Stimulated activated CD8-positive, alpha-beta memory T cell treated with anti-CD3 and anti-CD28 coated beads, Interleukin-7, amount 100 ng/mL, for 48 hours (primary cell): ENCODE data around the gene PP2D1.
A peak's percentile ranks its signal among the peaks of the same experiment; 100 is the strongest.
"Not testable (repeated sequence)": the region's sequence is repeated elsewhere in the genome, so short reads cannot be mapped to it uniquely, and the experiment has no call there.

Source experiments
- DNase-seq, 2 donors: peaks; one replicate each; pipeline ENCODE4 v3.0.0-alpha.2; 2020; ENCODE audit warnings: low read depth in 1 of 2; ENCODE audit errors: extremely low read depth in 1 of 2

The PP2D1 gene

DNA sequence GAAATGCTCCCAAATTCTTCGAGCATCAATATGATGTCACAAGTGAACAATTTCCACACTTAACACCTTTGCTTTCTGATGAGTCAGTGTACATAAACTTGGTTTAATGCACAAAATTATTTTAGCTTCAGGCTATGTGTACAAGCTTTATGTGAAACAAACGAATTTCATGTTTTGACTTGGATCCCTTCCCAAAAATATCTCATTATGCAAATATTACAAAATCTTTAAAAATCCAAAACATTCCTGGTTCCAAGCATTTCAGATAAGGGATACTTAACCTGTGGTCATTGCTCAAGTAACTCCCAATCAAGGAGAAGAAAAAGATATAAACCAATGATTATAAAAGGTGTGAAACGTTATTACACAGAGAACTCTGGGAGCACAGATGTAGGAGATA lies 40.0 kb downstream of the PP2D1 start:
- DNase-seq = no peak

DNA sequence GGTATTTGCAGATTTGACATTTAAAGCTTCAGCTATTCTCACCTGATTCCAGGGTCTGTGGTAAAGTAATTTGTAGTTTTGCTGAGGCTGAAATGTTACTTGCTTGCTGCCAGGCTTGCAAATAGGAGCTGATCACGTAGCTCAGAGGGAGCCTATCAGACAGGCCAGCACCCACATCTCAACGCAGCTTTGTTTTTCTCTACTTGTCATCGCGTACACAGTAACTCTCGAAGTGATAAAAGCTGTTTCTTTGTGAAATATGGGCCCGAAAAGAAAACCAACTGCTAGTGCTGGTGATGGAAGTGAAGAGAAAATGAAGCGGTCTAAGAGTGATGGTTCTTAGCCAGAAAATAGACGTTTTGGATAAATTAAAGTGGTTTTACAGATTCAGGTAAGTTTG lies 41.7 kb downstream of the PP2D1 start:
- DNase-seq = no peak

DNA sequence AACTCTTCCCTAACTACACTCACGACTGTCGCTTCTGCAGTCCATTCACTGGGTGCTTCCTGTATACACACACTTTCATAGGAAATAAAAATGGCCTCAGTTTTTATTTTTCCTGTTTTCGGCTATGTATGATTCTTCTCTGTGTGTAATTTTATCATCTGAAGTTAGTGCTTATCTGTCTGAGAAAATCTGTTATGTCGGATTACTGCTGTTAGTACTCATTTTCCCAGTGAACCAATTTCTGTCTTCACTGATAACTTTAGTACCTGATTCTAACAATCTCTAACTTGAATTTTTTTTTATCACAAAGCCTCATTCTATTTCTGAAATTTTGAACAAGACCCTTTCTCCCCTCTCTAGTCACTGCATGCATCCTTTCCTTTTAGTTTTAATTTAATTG lies 44.3 kb downstream of the PP2D1 start:
- DNase-seq = no peak

DNA sequence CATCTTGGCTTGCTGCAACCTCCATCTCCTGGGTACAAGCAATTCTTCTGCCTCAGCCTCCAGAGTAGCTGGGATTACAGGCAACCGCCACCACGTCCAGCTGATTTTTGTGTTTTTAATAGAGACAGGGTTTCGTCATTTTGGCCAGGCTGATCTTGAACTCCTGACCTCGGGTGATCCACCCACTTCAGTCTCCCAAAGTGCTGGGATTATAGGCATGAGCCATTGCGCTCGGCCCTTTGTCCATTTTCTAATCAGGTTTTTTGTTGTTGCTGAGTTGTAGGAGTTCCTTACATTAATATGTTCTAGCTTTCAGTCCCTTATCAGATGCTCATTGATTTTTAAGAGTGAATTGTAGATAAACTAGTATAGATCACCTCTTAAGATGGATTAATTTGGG lies 44.9 kb downstream of the PP2D1 start:
- no peak for DNase-seq

DNA sequence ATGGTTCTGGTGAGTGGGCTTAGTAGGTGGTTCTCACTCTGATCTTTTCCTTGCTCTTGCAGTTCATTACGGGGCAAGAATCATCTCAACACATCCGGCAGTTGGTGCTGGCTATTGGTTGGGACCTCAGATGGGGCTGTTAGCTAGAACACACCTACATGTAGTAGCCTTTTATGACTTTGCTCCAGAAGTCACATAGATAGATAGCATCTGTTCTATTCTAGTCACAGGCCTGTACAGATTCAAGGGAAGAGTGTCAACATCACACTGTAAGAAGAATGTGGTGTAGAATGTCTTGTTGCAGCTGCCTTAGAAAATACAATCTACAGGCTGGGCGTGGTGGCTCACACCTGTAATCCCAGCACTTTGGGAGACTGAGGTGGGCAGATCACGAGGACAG lies 50.1 kb downstream of the PP2D1 start:
- DNase-seq = no peak

DNA sequence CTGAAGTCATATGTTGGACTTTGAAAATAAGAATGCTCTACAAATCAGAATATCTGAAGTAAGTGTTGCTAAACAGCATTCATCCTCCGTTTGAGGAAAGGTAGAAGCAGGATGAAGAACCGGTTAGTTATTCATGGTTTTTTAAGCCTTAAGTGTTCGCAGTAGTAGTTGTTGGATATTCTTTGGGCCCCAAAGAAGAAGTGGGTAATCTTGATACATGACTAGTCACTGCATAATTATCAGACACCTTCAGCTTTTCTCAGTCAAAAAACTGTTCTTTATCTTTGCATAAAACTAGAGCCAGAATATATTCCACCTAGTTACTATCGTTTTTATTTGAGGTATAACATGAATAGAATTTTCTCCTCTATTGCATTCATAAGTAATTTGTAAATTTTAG lies 51.4 kb downstream of the PP2D1 start:
- no peak for DNase-seq

DNA sequence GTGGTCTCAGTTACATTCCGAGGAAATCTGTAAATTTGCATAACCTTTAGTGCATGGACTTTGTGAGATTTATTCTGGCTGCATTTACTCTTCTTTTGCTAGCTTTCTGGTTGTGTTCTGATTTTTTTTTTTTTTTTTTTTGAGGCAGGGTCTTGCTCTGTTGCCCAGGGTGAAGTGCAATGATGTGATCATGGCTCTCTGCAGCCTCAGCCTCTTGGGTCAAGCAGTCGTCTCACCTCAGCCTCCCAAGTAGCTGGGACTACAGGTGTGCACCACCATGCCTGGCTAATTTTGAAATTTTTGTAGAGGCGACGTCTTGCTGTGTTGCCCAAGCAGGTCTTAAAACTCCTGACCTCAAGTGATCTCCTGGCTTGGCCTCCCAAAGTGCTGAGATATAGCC lies 52.6 kb downstream of the PP2D1 start:
- no peak for DNase-seq

DNA sequence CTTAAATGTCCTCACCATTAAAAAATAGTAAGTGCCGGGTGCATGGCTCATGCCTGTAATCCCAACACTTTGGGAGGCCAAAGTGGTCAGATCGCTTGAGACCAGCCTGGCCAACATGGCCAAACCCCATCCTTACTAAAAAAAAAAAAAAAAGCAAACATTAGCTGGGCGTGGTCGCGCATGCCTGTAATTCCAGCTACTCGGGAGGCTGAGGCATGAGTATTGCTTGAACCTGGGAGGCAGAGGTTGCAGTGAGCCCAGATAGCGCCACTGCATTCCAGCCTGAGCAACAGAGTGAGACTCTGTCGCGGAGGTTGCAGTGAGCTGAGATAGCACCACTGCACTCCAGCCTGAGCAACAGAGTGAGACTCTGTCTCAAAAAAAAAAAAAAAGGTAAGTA lies 54.7 kb downstream of the PP2D1 start:
- not testable (repeated sequence) for DNase-seq

DNA sequence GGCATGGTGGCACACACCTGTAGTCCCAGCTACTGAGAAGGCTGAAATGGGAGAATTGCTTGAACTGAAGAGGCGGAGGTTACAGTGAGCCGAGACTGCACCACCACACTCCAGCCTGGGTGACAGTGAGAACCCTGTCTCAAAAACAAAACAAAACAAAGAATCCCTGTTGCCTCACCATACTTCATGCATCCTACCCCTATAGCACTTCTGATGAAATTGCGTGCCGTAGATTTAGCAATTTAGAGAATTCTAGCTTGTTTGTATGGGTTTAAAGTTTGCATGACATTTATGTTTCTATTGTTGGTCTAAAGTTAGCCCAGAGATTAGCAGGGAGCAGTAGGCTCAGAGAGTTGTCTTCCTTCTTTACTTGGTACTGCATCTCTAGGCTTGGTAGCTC lies 57.4 kb downstream of the PP2D1 start:
- no peak for DNase-seq

DNA sequence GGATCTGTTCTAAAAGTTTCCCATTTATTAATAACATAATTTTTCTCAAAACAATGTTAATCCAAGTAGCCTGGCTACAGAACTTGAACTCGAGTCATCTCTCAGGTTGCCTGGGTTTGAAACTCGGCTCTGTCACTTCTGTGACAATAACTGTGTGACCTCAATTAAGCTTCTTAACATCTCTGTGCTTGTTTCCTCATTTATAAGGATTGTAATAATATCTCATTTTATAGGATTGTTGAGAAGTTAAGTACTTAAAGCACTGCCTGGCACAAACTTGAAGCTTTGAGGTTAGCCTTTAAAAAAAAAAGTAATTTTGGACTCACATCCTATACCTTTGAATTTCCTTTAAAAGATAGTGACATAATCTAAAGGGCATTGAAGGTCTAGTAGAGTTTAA lies 61.7 kb downstream of the PP2D1 start:
- no peak for DNase-seq

DNA sequence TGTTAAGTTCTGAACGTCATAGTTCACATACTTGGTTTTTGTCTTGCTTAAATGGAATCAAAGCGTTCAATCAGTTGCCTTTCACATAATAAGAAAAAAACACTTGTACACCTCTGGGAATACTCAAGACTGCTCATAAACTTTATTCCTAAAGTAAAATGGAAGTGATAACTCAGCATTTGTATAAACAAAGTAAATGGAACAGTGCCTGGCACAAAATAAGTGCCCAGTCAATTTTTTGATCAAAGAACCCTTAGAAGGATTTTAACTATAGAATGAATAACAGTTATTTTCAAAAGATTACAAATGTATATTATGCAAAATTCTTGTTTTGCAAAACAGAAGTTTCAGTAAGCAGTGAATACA lies 63.9 kb downstream of the PP2D1 start:
- DNase-seq = no peak

DNA sequence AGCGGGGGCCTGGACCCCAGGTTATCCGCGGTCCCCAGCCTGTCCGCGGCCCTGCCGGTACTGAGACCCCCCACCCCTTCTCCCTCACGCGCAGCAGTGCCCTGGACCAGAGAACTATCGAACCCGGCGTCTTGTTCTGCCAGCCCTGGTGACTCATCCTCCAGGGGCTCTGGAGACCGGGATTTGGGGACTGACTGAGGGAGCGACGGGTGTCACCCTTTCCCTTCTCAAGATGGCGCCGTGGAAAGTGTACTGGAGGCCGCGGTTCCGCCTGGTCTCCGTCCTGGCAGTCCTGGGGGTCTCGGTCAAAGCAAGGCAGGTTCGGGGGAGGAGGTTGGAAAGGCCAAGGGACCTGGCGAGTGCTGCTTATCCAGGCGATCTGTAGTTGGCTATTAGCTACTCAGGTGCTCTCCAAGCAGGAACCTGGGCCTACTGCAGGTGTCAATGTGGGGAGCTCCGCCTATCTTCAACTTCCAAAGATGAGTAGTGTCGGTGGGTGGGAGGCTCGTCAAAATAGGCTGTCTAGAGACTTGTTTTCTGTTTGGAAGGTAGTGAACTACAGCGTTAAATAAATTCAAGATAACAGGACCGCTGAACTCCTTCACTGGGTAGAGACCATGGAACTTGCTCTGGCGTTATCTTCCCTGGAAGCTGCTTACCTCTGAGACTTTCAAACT lies 64.4 kb downstream of the PP2D1 start:
- peak in 1 of 2 donors; percentile 33 for DNase-seq

DNA sequence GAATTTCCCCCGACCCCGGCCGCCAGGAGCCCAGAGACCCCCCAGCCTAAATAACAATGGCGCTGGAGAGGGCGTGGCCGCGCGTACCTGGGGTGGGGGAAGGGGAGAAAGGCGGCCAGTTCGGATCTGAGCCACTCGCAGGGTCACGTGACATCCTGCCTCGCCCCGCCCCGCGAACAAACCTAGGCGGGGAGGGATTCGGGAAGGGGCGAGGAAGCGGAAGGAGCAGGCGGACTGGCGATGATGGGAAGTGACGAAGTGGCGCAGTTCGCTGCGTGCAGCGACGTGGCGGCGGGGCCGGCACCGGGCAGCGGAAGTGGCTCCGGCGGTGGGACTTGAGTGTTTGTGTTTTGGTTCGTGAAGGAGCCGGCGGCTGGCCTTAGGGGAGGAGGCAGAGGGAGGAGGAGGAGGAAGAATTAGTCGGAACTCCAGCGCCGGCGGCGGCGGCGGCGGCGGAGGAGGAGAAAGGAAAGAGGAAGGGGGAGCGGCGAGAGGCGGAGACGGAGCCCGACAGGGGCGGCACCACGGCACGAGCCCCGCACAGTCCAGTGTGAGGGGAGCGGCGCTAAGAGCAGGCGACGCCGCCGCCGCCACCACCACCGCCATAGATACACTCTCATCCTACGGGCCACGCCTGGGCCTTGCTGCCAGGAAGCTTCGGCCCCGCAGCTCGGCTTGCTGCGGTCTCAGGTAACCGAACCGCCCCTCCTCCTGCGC lies 65.1 kb downstream of the PP2D1 start, which contains the start of gene RAB5A:
TSS of gene RAB5A (plus strand) at position 266 of the 717 bp plus-strand sequence. CDS start 3,802 bp downstream, outside the sequence.
- peak; percentile 96 for DNase-seq

DNA sequence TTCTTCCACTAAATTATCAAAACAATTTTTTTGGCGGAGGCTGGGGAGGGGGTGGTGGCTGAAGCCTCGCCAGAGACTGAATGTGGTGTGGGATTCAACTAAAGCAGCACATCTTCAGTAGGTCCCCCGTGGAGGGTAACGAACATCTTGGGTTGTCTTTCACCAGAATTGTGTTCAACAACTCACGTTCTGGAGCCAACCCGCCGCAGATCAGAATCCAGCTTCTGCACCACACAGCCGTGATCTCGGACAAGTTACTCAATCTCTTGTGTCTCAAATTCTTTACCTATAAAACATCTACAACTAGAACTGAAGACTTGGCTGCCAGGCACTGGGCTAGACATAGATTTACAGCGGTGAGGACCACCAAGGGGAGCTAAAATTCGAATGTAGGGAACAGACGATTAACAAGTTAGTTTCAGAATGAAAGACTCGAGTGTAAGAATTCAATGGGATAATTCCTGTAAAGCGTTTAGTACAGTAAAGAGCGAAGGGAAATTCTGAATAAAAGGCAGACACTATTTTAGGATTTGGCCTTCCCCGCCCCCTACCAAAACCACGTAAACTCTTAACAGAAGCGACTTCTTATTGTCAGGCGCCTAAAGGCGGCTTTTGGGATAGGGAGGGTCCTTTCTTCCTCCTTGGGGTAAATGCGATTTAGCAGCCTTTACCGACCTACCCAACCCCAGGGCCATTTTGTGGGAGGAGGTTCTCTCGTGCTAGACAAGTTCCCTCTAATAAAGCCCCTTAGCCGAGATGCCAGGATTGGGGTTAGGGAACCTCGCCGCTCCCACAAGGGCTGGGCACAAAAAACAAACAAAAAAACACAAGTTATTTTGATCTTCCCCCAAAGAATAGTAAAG lies 65.9 kb downstream of the PP2D1 start:
- DNase-seq = no peak

DNA sequence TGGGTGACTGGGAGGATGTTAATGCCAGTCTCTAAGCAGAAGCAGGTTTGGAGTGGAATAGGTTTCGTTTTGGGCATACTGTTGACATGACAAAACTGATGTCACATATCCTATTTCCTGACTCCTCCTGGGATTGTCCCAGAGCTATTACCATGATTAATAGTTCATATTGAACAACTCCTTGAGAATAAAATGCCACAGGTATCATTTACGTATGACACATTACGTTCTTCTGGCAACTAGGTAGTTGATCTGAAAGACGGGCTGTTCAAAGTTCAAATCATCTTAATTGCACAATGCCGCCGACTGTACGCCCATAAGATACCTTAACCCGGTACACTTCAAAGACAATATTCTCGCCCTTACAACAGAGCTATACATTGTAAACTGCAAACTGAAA lies 66.5 kb downstream of the PP2D1 start:
- no peak for DNase-seq

DNA sequence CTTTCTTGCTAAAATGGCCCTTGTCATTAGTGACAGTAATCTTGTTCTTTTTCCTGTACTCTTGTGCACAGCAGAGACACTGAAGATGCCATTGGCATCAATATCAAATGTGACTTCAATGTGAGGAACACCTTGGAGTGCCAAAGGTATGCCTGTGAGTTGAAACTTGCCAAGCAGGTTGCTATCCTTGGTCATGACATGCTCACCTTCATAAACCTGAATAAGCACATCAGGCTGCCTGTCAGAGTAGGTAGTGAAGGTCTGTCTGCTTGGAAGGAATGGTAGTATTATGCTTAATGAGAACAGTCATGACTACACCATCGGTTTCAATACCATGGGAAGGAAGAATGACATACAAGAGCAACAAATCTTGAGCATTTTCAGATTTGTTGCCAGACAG lies 71.4 kb downstream of the PP2D1 start:
- DNase-seq = no peak

DNA sequence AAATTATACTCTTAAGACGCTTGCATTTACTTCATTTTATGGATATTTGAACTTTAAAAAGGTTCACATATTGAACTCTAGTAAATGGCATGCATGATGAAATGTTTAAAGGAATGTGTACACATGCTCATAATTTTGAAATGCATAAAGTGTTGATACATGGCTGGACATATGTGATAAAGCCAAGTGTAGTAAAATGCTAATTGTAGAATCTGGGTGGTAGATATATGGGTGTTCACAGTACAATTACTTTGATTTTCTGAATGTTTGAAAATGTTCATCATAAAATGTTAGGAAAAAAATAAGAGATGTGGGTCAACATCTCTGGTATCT lies 73.8 kb downstream of the PP2D1 start:
- DNase-seq = no peak

DNA sequence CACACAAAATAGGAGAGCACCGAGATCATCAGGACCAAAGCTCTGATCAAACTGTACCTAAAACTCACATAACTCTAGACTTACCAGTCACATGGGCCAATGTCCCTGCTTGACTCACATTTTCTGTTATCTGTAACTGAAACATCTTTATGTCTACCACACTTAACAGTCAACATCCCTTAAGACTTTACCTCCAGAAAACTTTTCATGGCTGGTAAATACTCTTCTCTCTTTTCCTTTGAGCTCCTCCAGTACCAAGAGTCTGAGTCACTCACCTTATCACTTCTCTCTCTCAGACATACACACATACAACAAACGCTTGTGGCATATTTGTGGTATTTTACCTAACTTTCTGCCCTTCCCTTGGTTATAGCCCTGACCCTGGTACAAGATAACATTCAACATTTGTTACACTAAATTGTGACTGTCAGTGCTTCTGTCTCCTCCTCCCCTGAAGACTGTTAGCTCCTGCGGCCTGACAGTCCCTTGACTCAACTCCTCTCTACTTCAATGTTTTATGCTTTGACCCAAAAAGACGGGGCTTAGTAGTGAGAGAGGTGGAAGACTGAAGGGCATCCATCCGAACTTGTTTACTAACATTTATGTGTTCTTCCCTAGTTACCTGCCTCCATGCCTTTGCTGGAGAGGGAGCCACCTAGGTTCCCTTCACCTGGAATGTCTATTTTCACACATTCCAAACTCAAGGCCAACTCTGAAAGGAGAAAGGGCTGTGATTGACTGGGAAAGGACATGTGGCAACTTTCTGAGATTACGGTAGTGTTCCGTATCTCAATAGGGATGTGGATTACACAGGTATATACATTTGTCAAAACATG lies 74.4 kb downstream of the PP2D1 start:
- no peak for DNase-seq
